ENCODE measurements around the gene LITAF.

GRCh38 chr16:11618107-11618717 lies 31.5 kb upstream of the LITAF start:
- no peak for TF ChIP-seq CTCF (IDR thresholded peaks at IDR 0.05)
- TF ChIP-seq POLR2A (IDR thresholded peaks at IDR 0.05) = no peak

Data from testis (tissue), 2 donors.